ENCODE data around the gene GPR150.

GPR150 gene

GRCh38 chr5:95606419-95606818 lies 13.5 kb upstream of the GPR150 start:
- no peak overlapping the region for H3K27ac ChIP-seq
- H3K27me3 ChIP-seq: no peaks in the 10 kb centered on the region
- no peak overlapping the region for H3K4me2 ChIP-seq
- no peak overlapping the region for H3K4me3 ChIP-seq
- no peaks in the 10 kb centered on the region for H3K36me3 ChIP-seq
- H4K20me1 ChIP-seq: no peaks in the 10 kb centered on the region
- H3K9ac ChIP-seq: no peak overlapping the region
- H3K9me3 ChIP-seq: no peaks in the 10 kb centered on the region
- no peaks in the 10 kb centered on the region for H3K4me1 ChIP-seq
- no peak for TF ChIP-seq Cebpa-rat (IDR thresholded peaks at IDR 0.05)

DNA sequence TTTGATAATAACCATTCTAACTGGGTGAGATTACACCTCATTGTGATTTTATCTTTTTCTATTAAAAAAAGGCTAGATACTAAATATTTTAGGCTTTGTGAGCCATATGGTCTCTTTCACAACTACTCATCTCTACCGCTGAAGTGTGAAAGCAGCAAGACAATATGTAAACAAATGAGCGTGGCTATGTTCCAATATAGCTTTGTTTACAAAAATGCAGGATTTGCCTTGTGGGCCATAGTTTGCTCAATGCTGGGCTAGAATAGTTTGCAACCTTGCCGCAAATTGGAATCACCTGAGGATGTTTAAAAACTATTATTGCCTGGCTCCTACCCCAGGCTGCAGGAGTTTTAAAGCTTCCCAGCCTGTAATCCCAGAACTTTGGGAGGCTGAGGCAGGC lies 10.2 kb upstream of the GPR150 start:
- H4K20me1 ChIP-seq: no peaks in the 10 kb centered on the region
- no peak overlapping the region for H3K4me2 ChIP-seq
- no peak overlapping the region for H3K4me3 ChIP-seq
- no peaks in the 10 kb centered on the region for H3K36me3 ChIP-seq
- H3K9ac ChIP-seq: no peak overlapping the region
- H3K9me3 ChIP-seq: peaks cover 23% of the 10 kb centered on the region
- H3K4me1 ChIP-seq: no peaks in the 10 kb centered on the region
- TF ChIP-seq Cebpa-rat (IDR thresholded peaks at IDR 0.05): no peak
- H3K27ac ChIP-seq: no peak overlapping the region
- no peaks in the 10 kb centered on the region for H3K27me3 ChIP-seq

DNA sequence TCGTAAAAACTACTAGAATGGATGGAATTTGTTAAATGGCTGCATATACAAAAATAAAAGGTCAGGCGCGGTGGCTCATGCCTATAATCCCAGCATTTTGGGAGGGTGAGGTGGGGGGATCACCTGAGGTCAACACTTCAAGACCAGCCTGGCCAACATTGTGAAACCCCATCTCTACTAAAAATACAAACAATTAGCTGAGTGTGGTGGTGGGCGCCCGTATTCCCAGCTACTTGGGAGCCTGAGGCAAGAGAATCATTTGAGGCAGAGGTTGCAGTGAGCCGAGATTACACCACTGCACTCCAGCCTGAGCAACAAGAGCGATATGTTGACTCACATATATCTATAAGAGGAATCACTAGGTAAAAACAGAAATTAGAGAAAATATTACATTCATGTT lies 9.3 kb upstream of the GPR150 start:
- no peak overlapping the region for H3K4me3 ChIP-seq

DNA sequence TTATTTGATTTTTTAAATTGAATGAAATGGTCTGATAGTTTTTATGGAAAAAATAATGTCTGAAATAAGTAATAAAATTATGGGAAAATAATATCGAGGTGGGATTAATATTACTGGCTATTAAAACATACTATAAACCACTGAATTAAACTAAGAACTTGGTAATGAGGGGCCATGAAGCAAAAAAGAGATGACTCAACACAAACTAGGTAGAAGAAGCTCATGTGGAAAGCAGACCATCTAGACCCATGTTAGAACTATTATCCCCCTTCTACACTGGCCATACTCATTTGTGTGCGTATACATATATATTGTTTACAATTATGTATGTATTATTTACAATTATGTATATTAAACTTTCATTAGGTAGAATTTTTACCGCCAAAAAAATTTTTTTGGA lies 8.5 kb upstream of the GPR150 start:
- Histone ChIP-seq H3K4me1 (no peaks in the 10 kb centered on the region), H3K9ac (no peak overlapping the region), H4K20me1 (no peaks in the 10 kb centered on the region), H3K36me3 (no peaks in the 10 kb centered on the region), H3K27me3 (no peaks in the 10 kb centered on the region), H3K27ac (no peak overlapping the region), H3K4me3 (no peak overlapping the region), H3K9me3 (peaks cover 23% of the 10 kb centered on the region), H3K4me2 (no peak overlapping the region)
- no peak for TF ChIP-seq Cebpa-rat (IDR thresholded peaks at IDR 0.05)

More for the DNA sequence above, 9.3 kb upstream of the GPR150 start:
- peaks cover 23% of the 10 kb centered on the region for H3K9me3 ChIP-seq
- no peaks in the 10 kb centered on the region for H4K20me1 ChIP-seq
- no peaks in the 10 kb centered on the region for H3K4me1 ChIP-seq
- no peak overlapping the region for H3K4me2 ChIP-seq
- no peaks in the 10 kb centered on the region for H3K36me3 ChIP-seq
- H3K9ac ChIP-seq: no peak overlapping the region
- H3K27ac ChIP-seq: no peak overlapping the region
- no peaks in the 10 kb centered on the region for H3K27me3 ChIP-seq
- no peak for TF ChIP-seq Cebpa-rat (IDR thresholded peaks at IDR 0.05)

GRCh38 chr5:95613514-95613913 lies 6.4 kb upstream of the GPR150 start:
- Histone ChIP-seq H3K9me3 (peaks cover 23% of the 10 kb centered on the region), H3K9ac (no peak overlapping the region), H4K20me1 (no peaks in the 10 kb centered on the region), H3K27me3 (peaks cover 2% of the 10 kb centered on the region; the same call in 1 of the 2 replicates), H3K4me1 (no peaks in the 10 kb centered on the region), H3K27ac (no peak overlapping the region), H3K4me2 (no peak overlapping the region), H3K36me3 (no peaks in the 10 kb centered on the region), H3K4me3 (no peak overlapping the region)
- TF ChIP-seq Cebpa-rat (IDR thresholded peaks at IDR 0.05): no peak

DNA sequence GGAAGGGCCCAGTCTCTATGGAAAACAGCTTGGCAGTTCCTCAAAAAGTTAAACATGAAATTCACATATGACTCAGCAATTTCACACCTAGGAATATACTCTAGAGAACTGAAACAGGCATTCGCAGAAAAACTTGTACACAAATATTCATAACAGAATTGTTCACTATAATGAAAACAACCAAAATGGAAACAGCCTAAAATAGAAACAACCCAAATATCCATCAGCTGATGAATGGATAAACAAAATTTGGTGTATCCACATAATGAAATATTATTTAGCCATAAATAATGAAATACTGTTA lies 4.8 kb upstream of the GPR150 start:
- no peak overlapping the region for H3K27ac ChIP-seq
- TF ChIP-seq Cebpa-rat (IDR thresholded peaks at IDR 0.05): no peak
- H3K4me3 ChIP-seq: no peak overlapping the region
- H3K36me3 ChIP-seq: no peaks in the 10 kb centered on the region
- peaks cover 18% of the 10 kb centered on the region for H3K27me3 ChIP-seq
- peaks cover 12% of the 10 kb centered on the region for H3K4me1 ChIP-seq
- no peak overlapping the region for H3K4me2 ChIP-seq
- H3K9me3 ChIP-seq: peaks cover 23% of the 10 kb centered on the region
- H3K9ac ChIP-seq: no peak overlapping the region
- no peaks in the 10 kb centered on the region for H4K20me1 ChIP-seq

DNA sequence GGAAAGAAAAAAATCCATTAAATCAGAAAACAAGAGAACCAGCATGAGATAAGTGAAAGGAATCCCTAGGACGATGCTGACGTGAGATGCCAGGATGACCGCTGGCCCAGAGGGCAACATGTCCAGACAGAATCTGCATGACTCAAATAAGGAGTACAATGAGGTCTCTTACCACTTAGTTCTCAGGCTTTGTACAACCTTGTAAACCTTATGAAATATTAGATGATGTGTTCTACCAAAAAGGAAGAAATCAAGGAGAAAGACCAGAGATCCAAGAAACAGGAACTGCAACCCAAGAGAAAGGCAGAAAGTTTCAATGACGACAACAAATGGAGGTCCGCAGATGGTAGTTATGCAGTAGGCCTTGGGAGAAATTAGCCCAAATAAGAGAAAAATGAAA lies 2.8 kb upstream of the GPR150 start:
- H3K9me3 ChIP-seq: peaks cover 23% of the 10 kb centered on the region
- no peaks in the 10 kb centered on the region for H3K36me3 ChIP-seq
- H3K4me2 ChIP-seq: no peak overlapping the region
- peaks cover 23% of the 10 kb centered on the region for H3K27me3 ChIP-seq
- H3K4me3 ChIP-seq: no peak overlapping the region
- TF ChIP-seq Cebpa-rat (IDR thresholded peaks at IDR 0.05): no peak
- no peak overlapping the region for H3K27ac ChIP-seq
- H3K9ac ChIP-seq: no peak overlapping the region
- H3K4me1 ChIP-seq: peaks cover 29% of the 10 kb centered on the region
- no peaks in the 10 kb centered on the region for H4K20me1 ChIP-seq

- H4K20me1 ChIP-seq: no peaks in the 10 kb centered on the region
- TF ChIP-seq Cebpa-rat (IDR thresholded peaks at IDR 0.05): no peak
- no peak overlapping the region for H3K4me3 ChIP-seq
- H3K9me3 ChIP-seq: peaks cover 4% of the 10 kb centered on the region
- 0 out of 2 replicates have a peak overlapping the region, but pooled peaks have one; percentile 87 for H3K9ac ChIP-seq
- H3K36me3 ChIP-seq: no peaks in the 10 kb centered on the region
- peaks cover 23% of the 10 kb centered on the region for H3K27me3 ChIP-seq
- H3K4me1 ChIP-seq: peaks cover 44% of the 10 kb centered on the region
- peak overlapping the region; percentile 96 for H3K4me2 ChIP-seq
- H3K27ac ChIP-seq: no peak overlapping the region
These were observed 791 bp upstream of the GPR150 start for GRCh38 chr5:95619096-95619495.

DNA sequence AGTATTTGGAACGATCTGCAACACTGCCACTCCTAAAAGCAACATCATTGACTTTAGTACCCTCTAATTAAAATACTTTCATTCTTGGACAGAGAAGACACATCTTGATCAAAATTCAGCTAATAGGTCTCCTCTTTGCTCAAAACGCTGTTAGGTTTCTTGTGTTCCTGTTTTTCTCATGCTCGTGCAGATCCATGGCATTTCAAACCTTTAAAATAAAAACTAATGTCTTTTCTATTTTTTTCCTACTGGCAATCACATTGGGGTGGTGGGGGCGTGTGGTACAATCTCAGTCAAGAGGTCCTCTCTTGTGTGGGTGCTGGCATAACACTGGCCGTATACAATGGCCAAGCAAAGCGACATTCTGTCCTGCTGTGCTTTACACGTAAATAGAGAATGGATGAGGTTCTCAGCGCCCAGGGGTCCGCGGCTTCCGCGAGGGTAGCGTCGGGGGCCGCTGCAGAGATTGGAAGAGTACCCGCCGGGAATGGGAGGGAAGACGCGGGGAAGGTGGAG lies 315 bp upstream of the GPR150 start:
- Histone ChIP-seq H3K9ac (peak overlapping the region; percentile 87), H3K4me3 (peak overlapping the region; percentile 71), H3K4me2 (peak overlapping the region; percentile 96), H3K9me3 (no peaks in the 10 kb centered on the region; the same call in 1 of the 2 replicates), H3K4me1 (peaks cover 44% of the 10 kb centered on the region), H4K20me1 (no peaks in the 10 kb centered on the region), H3K36me3 (no peaks in the 10 kb centered on the region), H3K27me3 (peaks cover 23% of the 10 kb centered on the region), H3K27ac (peak overlapping the region; percentile 96)
- no peak for TF ChIP-seq Cebpa-rat (IDR thresholded peaks at IDR 0.05)

DNA sequence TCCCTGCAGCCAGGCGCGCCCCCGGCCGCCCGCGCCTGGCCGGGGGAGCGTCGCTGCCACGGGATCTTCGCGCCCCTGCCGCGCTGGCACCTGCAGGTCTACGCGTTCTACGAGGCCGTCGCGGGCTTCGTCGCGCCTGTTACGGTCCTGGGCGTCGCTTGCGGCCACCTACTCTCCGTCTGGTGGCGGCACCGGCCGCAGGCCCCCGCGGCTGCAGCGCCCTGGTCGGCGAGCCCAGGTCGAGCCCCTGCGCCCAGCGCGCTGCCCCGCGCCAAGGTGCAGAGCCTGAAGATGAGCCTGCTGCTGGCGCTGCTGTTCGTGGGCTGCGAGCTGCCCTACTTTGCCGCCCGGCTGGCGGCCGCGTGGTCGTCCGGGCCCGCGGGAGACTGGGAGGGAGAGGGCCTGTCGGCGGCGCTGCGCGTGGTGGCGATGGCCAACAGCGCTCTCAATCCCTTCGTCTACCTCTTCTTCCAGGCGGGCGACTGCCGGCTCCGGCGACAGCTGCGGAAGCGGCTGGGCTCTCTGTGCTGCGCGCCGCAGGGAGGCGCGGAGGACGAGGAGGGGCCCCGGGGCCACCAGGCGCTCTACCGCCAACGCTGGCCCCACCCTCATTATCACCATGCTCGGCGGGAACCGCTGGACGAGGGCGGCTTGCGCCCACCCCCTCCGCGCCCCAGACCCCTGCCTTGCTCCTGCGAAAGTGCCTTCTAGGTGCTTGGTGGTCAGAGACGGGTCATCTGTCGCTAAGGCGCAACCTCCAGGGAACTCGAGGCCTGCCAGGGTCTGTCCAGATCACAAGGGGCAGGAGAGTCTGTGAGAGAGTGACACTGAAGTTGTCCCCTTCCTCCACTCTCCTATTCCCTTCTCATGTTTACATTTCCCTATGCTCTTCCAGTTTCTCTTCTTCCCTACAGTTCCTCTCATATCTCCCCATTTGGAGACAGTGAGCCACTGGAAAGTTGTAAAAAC lies 1.3 kb downstream of the GPR150 start:
- Histone ChIP-seq H3K36me3 (no peaks in the 10 kb centered on the region), H4K20me1 (no peaks in the 10 kb centered on the region), H3K27ac (peak overlapping the region; percentile 96), H3K27me3 (peaks cover 23% of the 10 kb centered on the region), H3K4me3 (peak overlapping the region; percentile 71), H3K4me1 (peaks cover 44% of the 10 kb centered on the region), H3K9ac (peak overlapping the region; percentile 87), H3K9me3 (no peaks in the 10 kb centered on the region), H3K4me2 (peak overlapping the region; percentile 96)
- TF ChIP-seq Cebpa-rat (IDR thresholded peaks at IDR 0.05): no peak

Measured in BLaER1 (cell line).